CD8-positive, alpha-beta memory T cell (primary cell): ENCODE data around the gene RBM24. TPM values are rescaled to one million over a fixed set of nuclear protein-coding genes. Genes with fewer than 3 reads are reported as not detected.
"Not testable (repeated sequence)": the region's sequence is repeated elsewhere in the genome, so short reads cannot be mapped to it uniquely, and the experiment has no call there.

ENCODE experiments used
- CTCF ChIA-PET: fragments of 350-600 bp; sonication (Branson Sonifier 250); formaldehyde crosslinking; loops from one replicate; lab custom pipeline; 2021; ENCODE audit warnings: antibody characterized with exemption; lab: Charles Lee
- POLR2A ChIA-PET: fragments of 350-600 bp; sonication (Branson Sonifier 250); formaldehyde crosslinking; loops from one replicate; lab custom pipeline; 2021; ENCODE audit warnings: antibody characterized with exemption; lab: Charles Lee
- DNase-seq, 5 donors: peaks; one replicate each; pipeline versions ENCODE4 v3.0.0 to v3.0.0-alpha.2; 2020 to 2022; ENCODE audit warnings: mixed read lengths in 1 of 5
- H3K27ac ChIP-seq: one replicate; pipeline ENCODE4 v1.7.0; 2013; ENCODE audit warnings: low read depth, mild to moderate bottlenecking, low read length, moderate library complexity
- H3K27me3 ChIP-seq: 2 replicates; pipeline ENCODE4 v1.7.0; 2013; ENCODE audit warnings: low read length, mild to moderate bottlenecking; ENCODE audit not compliant: insufficient read depth, poor library complexity, severe bottlenecking
- H3K36me3 ChIP-seq: 2 replicates; pipeline ENCODE4 v1.7.0; 2013; ENCODE audit warnings: mild to moderate bottlenecking, low read length, moderate library complexity; ENCODE audit not compliant: insufficient read depth
- H3K4me1 ChIP-seq: 2 replicates; pipeline ENCODE4 v1.7.0; 2013; ENCODE audit warnings: mild to moderate bottlenecking, low read length, moderate library complexity; ENCODE audit not compliant: insufficient read depth
- H3K4me3 ChIP-seq: 2 replicates; pipeline ENCODE4 v1.7.0; 2013; ENCODE audit warnings: mild to moderate bottlenecking, low read length
- H3K9me3 ChIP-seq: 2 replicates; pipeline ENCODE4 v1.7.0; 2013; ENCODE audit warnings: mild to moderate bottlenecking, low read length
- H3K27ac Mint-ChIP-seq, 8 donors: one replicate each; pipeline ENCODE4 v1.8.0; 2020 to 2021; ENCODE audit warnings: mixed read lengths in 8 of 8, mild to moderate bottlenecking in 6 of 8, inconsistent platforms in 3 of 8, moderate library complexity in 3 of 8
- H3K27me3 Mint-ChIP-seq, 2 donors: one replicate each; pipeline ENCODE4 v1.8.0; 2020 to 2021; ENCODE audit warnings: mixed read lengths in 2 of 2, mild to moderate bottlenecking in 1 of 2, moderate library complexity in 1 of 2
- H3K36me3 Mint-ChIP-seq, 3 donors: one replicate each; pipeline ENCODE4 v1.8.0; 2020 to 2021; ENCODE audit warnings: mixed read lengths in 3 of 3, inconsistent platforms in 1 of 3, mild to moderate bottlenecking in 1 of 3
- H3K4me1 Mint-ChIP-seq, 3 donors: one replicate each; pipeline ENCODE4 v1.8.0; 2020 to 2021; ENCODE audit warnings: mixed read lengths in 3 of 3, inconsistent platforms in 1 of 3, mild to moderate bottlenecking in 1 of 3
- H3K4me3 Mint-ChIP-seq, 7 donors: one replicate each; pipeline ENCODE4 v1.8.0; 2020 to 2021; ENCODE audit warnings: mixed read lengths in 7 of 7, mild to moderate bottlenecking in 6 of 7, moderate library complexity in 4 of 7, inconsistent platforms in 2 of 7
- H3K9me3 Mint-ChIP-seq, 5 donors: one replicate each; pipeline ENCODE4 v1.8.0; 2020 to 2022; ENCODE audit warnings: mixed read lengths in 5 of 5, mild to moderate bottlenecking in 3 of 5, moderate library complexity in 2 of 5, inconsistent platforms in 1 of 5
- polyA plus RNA-seq: library from polyadenylated mRNA; unstranded; fragments of 300-500 nt; fragmentation: Illumina TruSeq; gene quantifications from one replicate; pipeline ENCODE4 v1.2.3, GENCODE V29; 2021
- total RNA-seq, 2 experiments: library from RNA; stranded (reverse); gene quantifications; one replicate each; pipeline ENCODE4 v1.2.3, GENCODE V29; 2021

The RBM24 gene
- total and polyA plus RNA-seq, 3 experiments from 2014 or later = 0.74 TPM; not detected in 2

GRCh38 chr6:17305219-17306001 is 24.2 kb downstream of the RBM24 start:
- Histone ChIP-seq H3K9me3 (no peaks in the 10 kb centered on the region), H3K4me3 (no peak overlapping the region), H3K27me3 (no peaks in the 10 kb centered on the region), H3K36me3 (no peaks in the 10 kb centered on the region), H3K4me1 (no peaks in the 10 kb centered on the region), H3K27ac (no peak overlapping the region)
- Mint-ChIP-seq H3K27me3 (peaks cover 2 to 7% of the 10 kb centered on the region in 2 donors), H3K9me3 (peaks cover 0 to 7% (median 0%) of the 10 kb centered on the region in 5 donors), H3K27ac (no peak overlapping the region), H3K36me3 (no peaks in the 10 kb centered on the region), H3K4me1 (no peaks in the 10 kb centered on the region), H3K4me3 (no peak overlapping the region)
- ChIA-PET CTCF (no interaction called here), POLR2A (no interaction called here)
- DNase-seq = no peak

GRCh38 chr6:17311595-17312311 is 30.6 kb downstream of the RBM24 start:
- POLR2A ChIA-PET = no interaction called here
- H3K36me3 Mint-ChIP-seq = no peaks in the 10 kb centered on the region
- H3K4me3 Mint-ChIP-seq = no peak overlapping the region
- H3K4me1 ChIP-seq = no peaks in the 10 kb centered on the region
- H3K27ac ChIP-seq = no peak overlapping the region
- H3K27me3 ChIP-seq = no peaks in the 10 kb centered on the region
- H3K9me3 Mint-ChIP-seq = peaks cover 0 to 3% (median 1%) of the 10 kb centered on the region in 5 donors
- peaks cover 0 to 3% of the 10 kb centered on the region in 2 donors for H3K27me3 Mint-ChIP-seq
- no peak for DNase-seq
- no peaks in the 10 kb centered on the region for H3K36me3 ChIP-seq
- H3K27ac Mint-ChIP-seq = no peak overlapping the region
- CTCF ChIA-PET = no interaction called here
- H3K9me3 ChIP-seq = no peaks in the 10 kb centered on the region
- H3K4me3 ChIP-seq = no peak overlapping the region
- H3K4me1 Mint-ChIP-seq = no peaks in the 10 kb centered on the region

GRCh38 chr6:17313238-17313637 is 32.1 kb downstream of the RBM24 start:
- H3K27ac ChIP-seq, DNase-seq, H3K4me3 ChIP-seq, H3K9me3 ChIP-seq, H3K9me3 Mint-ChIP-seq, CTCF ChIA-PET, H3K4me1 Mint-ChIP-seq, H3K4me3 Mint-ChIP-seq, H3K4me1 ChIP-seq, H3K36me3 ChIP-seq, POLR2A ChIA-PET, H3K27me3 ChIP-seq, H3K27me3 Mint-ChIP-seq, H3K27ac Mint-ChIP-seq, H3K36me3 Mint-ChIP-seq: not testable (repeated sequence)

- H3K4me3 Mint-ChIP-seq = no peak overlapping the region
- Histone ChIP-seq H3K27me3 (no peaks in the 10 kb centered on the region), H3K9me3 (no peaks in the 10 kb centered on the region), H3K4me1 (no peaks in the 10 kb centered on the region), H3K27ac (no peak overlapping the region), H3K4me3 (no peak overlapping the region), H3K36me3 (no peaks in the 10 kb centered on the region)
- H3K27ac Mint-ChIP-seq = no peak overlapping the region
- H3K36me3 Mint-ChIP-seq = no peaks in the 10 kb centered on the region
- CTCF ChIA-PET = no interaction called here
- peaks cover 0 to 4% (median 2%) of the 10 kb centered on the region in 5 donors for H3K9me3 Mint-ChIP-seq
- POLR2A ChIA-PET = no interaction called here
- peaks cover 0 to 3% of the 10 kb centered on the region in 2 donors for H3K27me3 Mint-ChIP-seq
- H3K4me1 Mint-ChIP-seq = no peaks in the 10 kb centered on the region
- no peak for DNase-seq
These were observed 32.8 kb downstream of the RBM24 start for GRCh38 chr6:17313971-17314370.

GRCh38 chr6:17315262-17315661 is 34.1 kb downstream of the RBM24 start:
- H3K4me1 Mint-ChIP-seq = no peaks in the 10 kb centered on the region
- peaks cover 0 to 3% of the 10 kb centered on the region in 2 donors for H3K27me3 Mint-ChIP-seq
- Histone ChIP-seq H3K27ac (no peak overlapping the region), H3K27me3 (no peaks in the 10 kb centered on the region), H3K9me3 (no peaks in the 10 kb centered on the region), H3K4me3 (no peak overlapping the region), H3K4me1 (no peaks in the 10 kb centered on the region), H3K36me3 (no peaks in the 10 kb centered on the region)
- no peak overlapping the region for H3K27ac Mint-ChIP-seq
- ChIA-PET CTCF (no interaction called here), POLR2A (no interaction called here)
- no peaks in the 10 kb centered on the region for H3K36me3 Mint-ChIP-seq
- DNase-seq = no peak
- H3K9me3 Mint-ChIP-seq = peaks cover 0 to 4% (median 0%) of the 10 kb centered on the region in 5 donors
- H3K4me3 Mint-ChIP-seq = no peak overlapping the region

GRCh38 chr6:17318435-17319165 is 37.4 kb downstream of the RBM24 start:
- Mint-ChIP-seq H3K9me3 (peaks cover 0 to 4% (median 0%) of the 10 kb centered on the region in 5 donors), H3K27me3 (peaks cover 0 to 3% of the 10 kb centered on the region in 2 donors), H3K36me3 (no peaks in the 10 kb centered on the region), H3K27ac (peak overlapping the region in 4 of 8 donors; percentile 9 to 59 (median 28)), H3K4me1 (no peaks in the 10 kb centered on the region), H3K4me3 (no peak overlapping the region)
- DNase-seq = peak in 1 of 5 donors; percentile 14
- ChIA-PET POLR2A (no interaction called here), CTCF (no interaction called here)
- Histone ChIP-seq H3K36me3 (no peaks in the 10 kb centered on the region), H3K4me3 (no peak overlapping the region), H3K4me1 (no peaks in the 10 kb centered on the region), H3K27me3 (no peaks in the 10 kb centered on the region), H3K27ac (no peak overlapping the region), H3K9me3 (no peaks in the 10 kb centered on the region)

- POLR2A ChIA-PET, H3K27me3 ChIP-seq, H3K9me3 ChIP-seq, H3K4me1 ChIP-seq, H3K27ac ChIP-seq, H3K27me3 Mint-ChIP-seq, H3K9me3 Mint-ChIP-seq, CTCF ChIA-PET, H3K27ac Mint-ChIP-seq, H3K36me3 ChIP-seq, DNase-seq, H3K4me3 ChIP-seq, H3K36me3 Mint-ChIP-seq, H3K4me3 Mint-ChIP-seq, H3K4me1 Mint-ChIP-seq: not testable (repeated sequence)
These were observed 39.1 kb downstream of the RBM24 start for GRCh38 chr6:17320266-17320665.

- Histone ChIP-seq H3K4me3 (no peak overlapping the region), H3K27ac (no peak overlapping the region), H3K9me3 (no peaks in the 10 kb centered on the region), H3K4me1 (no peaks in the 10 kb centered on the region), H3K36me3 (no peaks in the 10 kb centered on the region), H3K27me3 (no peaks in the 10 kb centered on the region)
- peaks cover 0 to 4% of the 10 kb centered on the region in 2 donors for H3K27me3 Mint-ChIP-seq
- no peaks in the 10 kb centered on the region for H3K4me1 Mint-ChIP-seq
- H3K36me3 Mint-ChIP-seq = no peaks in the 10 kb centered on the region
- DNase-seq = no peak
- POLR2A ChIA-PET = no interaction called here
- no peak overlapping the region for H3K4me3 Mint-ChIP-seq
- CTCF ChIA-PET = no interaction called here
- H3K9me3 Mint-ChIP-seq = peaks cover 0 to 5% (median 3%) of the 10 kb centered on the region in 5 donors
- no peak overlapping the region for H3K27ac Mint-ChIP-seq
These were observed 50.1 kb downstream of the RBM24 start for GRCh38 chr6:17331238-17331637.
